Karpas-422 (cell line): ENCODE measurements around the gene KXD1. TPM values are rescaled to one million over a fixed set of nuclear protein-coding genes. Genes with fewer than 3 reads are reported as not detected.

Experiments
- DNase-seq: peaks from one replicate; pipeline ENCODE4 v3.0.0-alpha.2; 2015
- H2AFZ ChIP-seq: fragments of 200-600 bp; sonication (generic); 2 replicates; pipeline ENCODE4 v1.6.1; 2014; ENCODE audit warnings: antibody characterized with exemption, low read length, mixed read lengths
- H3K27ac ChIP-seq: fragments of 200-600 bp; sonication (generic); 2 replicates; pipeline ENCODE4 v1.5.1; 2014; ENCODE audit warnings: mild to moderate bottlenecking, low read length, moderate library complexity
- H3K27me3 ChIP-seq: fragments of 200-600 bp; sonication (generic); 2 replicates; pipeline ENCODE4 v1.6.1; 2014; ENCODE audit warnings: low read length, mixed read lengths
- H3K36me3 ChIP-seq: fragments of 200-600 bp; sonication (generic); 2 replicates; pipeline ENCODE4 v1.6.1; 2014; ENCODE audit warnings: low read length, mixed read lengths; ENCODE audit not compliant: insufficient read depth
- H3K4me1 ChIP-seq: fragments of 200-600 bp; sonication (generic); 2 replicates; pipeline ENCODE4 v1.6.1; 2014; ENCODE audit warnings: mild to moderate bottlenecking, low read length, mixed read lengths
- H3K4me2 ChIP-seq: fragments of 200-600 bp; sonication (generic); 2 replicates; pipeline ENCODE4 v1.6.1; 2014; ENCODE audit warnings: low read length, low read depth, mild to moderate bottlenecking; ENCODE audit not compliant: poor library complexity, severe bottlenecking
- H3K4me3 ChIP-seq: fragments of 200-600 bp; sonication (generic); 2 replicates; pipeline ENCODE4 v1.5.1; 2014; ENCODE audit warnings: mild to moderate bottlenecking, antibody characterized with exemption, low read length, mixed read lengths
- H3K79me2 ChIP-seq: fragments of 200-600 bp; sonication (generic); 2 replicates; pipeline ENCODE4 v1.6.1; 2014; ENCODE audit warnings: mild to moderate bottlenecking, low read length, mixed read lengths
- H3K9ac ChIP-seq: fragments of 200-600 bp; sonication (generic); 2 replicates; pipeline ENCODE4 v1.6.0; 2014; ENCODE audit warnings: low read length
- H3K9me2 ChIP-seq: fragments of 200-600 bp; sonication (generic), shearing (Covaris generic); replicated peaks from 2 replicates; pipeline ENCODE4 v1.6.0; 2014; ENCODE audit warnings: mild to moderate bottlenecking, low read length, moderate library complexity; ENCODE audit not compliant: insufficient read depth
- H3K9me3 ChIP-seq: fragments of 300-700, 200-600 bp; sonication (generic); 2 replicates; pipeline ENCODE4 v1.6.1; 2014; ENCODE audit warnings: low read length, mixed read lengths
- H4K20me1 ChIP-seq: fragments of 200-600 bp; sonication (generic); 2 replicates; pipeline ENCODE4 v1.6.1; 2014; ENCODE audit warnings: mild to moderate bottlenecking, antibody characterized with exemption, low read length, low read depth; ENCODE audit not compliant: insufficient read depth
- total RNA-seq: library from RNA; depleted of rRNA; stranded (reverse); fragments of >200 nt; shearing (Covaris generic); gene quantifications from 2 replicates; pipeline ENCODE4 v1.2.3, GENCODE V29; 2014; ENCODE audit warnings: low replicate concordance; rRNA removed

Gene KXD1
- total RNA-seq, 1 experiment from 2014 or later, result 103 TPM

- H3K27me3 ChIP-seq, result no peaks in the 10 kb centered on the region
- H3K79me2 ChIP-seq, result no peaks in the 10 kb centered on the region
- no peak overlapping the region for H3K9ac ChIP-seq
- 0 out of 2 replicates have a peak, but pooled peaks cover 3% of the 10 kb centered on the region for H4K20me1 ChIP-seq
- no peaks in the 10 kb centered on the region for H3K36me3 ChIP-seq
- peaks cover 13% of the 10 kb centered on the region for H3K4me1 ChIP-seq
- H2AFZ ChIP-seq, result no peak overlapping the region
- no peak overlapping the region for H3K27ac ChIP-seq
- no peaks in the 10 kb centered on the region for H3K9me2 ChIP-seq
- H3K4me2 ChIP-seq, result no peak overlapping the region
- no peaks in the 10 kb centered on the region for H3K9me3 ChIP-seq
- no peak overlapping the region for H3K4me3 ChIP-seq
- no peak for DNase-seq
These were observed 58.4 kb downstream of the KXD1 start for GRCh38 chr19:18616023-18616422.

DNA sequence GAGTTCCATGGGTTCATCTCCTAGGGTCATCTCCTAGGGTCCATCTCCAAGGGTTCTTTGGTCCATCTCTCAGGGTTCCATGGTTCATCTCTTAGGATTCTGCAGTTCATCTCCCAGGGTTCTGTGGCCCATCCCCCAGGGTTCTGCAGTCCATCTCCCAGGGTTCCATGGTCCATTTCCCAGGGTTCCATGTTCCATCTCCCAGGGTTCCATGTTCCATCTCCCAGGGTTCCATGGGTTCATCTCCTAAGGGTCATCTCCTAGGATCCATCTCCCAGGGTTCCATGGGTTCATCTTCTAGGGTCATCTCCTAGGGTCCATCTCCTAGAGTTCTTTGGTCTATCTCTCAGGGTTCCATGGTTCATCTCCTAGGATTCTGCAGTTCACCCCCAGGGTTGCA, 59.9 kb downstream of the KXD1 start:
- Histone ChIP-seq H4K20me1 (no peaks in the 10 kb centered on the region), H3K4me3 (no peak overlapping the region), H3K9ac (no peak overlapping the region), H2AFZ (no peak overlapping the region), H3K36me3 (no peaks in the 10 kb centered on the region), H3K9me3 (no peaks in the 10 kb centered on the region), H3K4me1 (peaks cover 3% of the 10 kb centered on the region), H3K9me2 (no peaks in the 10 kb centered on the region), H3K79me2 (no peaks in the 10 kb centered on the region), H3K27me3 (no peaks in the 10 kb centered on the region), H3K27ac (no peak overlapping the region), H3K4me2 (no peak overlapping the region)
- no peak for DNase-seq

GRCh38 chr19:18618236-18618635, 60.6 kb downstream of the KXD1 start:
- Histone ChIP-seq H3K9me2 (no peaks in the 10 kb centered on the region), H4K20me1 (no peaks in the 10 kb centered on the region), H3K79me2 (no peaks in the 10 kb centered on the region), H3K9me3 (no peaks in the 10 kb centered on the region), H3K4me2 (no peak overlapping the region), H3K27me3 (no peaks in the 10 kb centered on the region), H3K4me1 (peaks cover 3% of the 10 kb centered on the region; the same call in 1 of the 2 replicates), H3K36me3 (no peaks in the 10 kb centered on the region), H3K27ac (no peak overlapping the region), H3K4me3 (no peak overlapping the region), H3K9ac (no peak overlapping the region), H2AFZ (no peak overlapping the region)
- DNase-seq, result no peak

Other genes with a start within 250 kb of the KXD1 start
- 198 and 359 TPM in 2 replicates for gene LSM4, start 234.8 kb upstream of the KXD1 start, total RNA-seq
- gene PGPEP1, start 217.3 kb upstream of the KXD1 start, total RNA-seq, result 10.7 and 13.6 TPM in 2 replicates
- 0.97 TPM in 1 of 2 replicates, not detected in the other for gene GDF15, start 171.7 kb upstream of the KXD1 start, total RNA-seq
- 1.6 and 2.2 TPM in 2 replicates for gene LRRC25, start 160.2 kb upstream of the KXD1 start, total RNA-seq
- 22.5 and 73.2 TPM in 2 replicates for gene SSBP4, start 138.5 kb upstream of the KXD1 start, total RNA-seq
- gene ISYNA1, start 119.7 kb upstream of the KXD1 start, total RNA-seq, result 4.1 and 10.0 TPM in 2 replicates
- 10.9 and 14.8 TPM in 2 replicates for gene ELL, start 35.8 kb upstream of the KXD1 start, total RNA-seq
- 92.6 and 255 TPM in 2 replicates for gene FKBP8, start 14.3 kb upstream of the KXD1 start, total RNA-seq
- gene UBA52, start 14.0 kb downstream of the KXD1 start, total RNA-seq, result 881 and 1,597 TPM in 2 replicates
- gene REX1BD, start 30.9 kb downstream of the KXD1 start, total RNA-seq, result 45.7 and 76.8 TPM in 2 replicates
- 3.0 TPM in 1 of 2 replicates, not detected in the other for gene CRLF1, start 48.9 kb downstream of the KXD1 start, total RNA-seq
- gene TMEM59L, start 55.0 kb downstream of the KXD1 start, total RNA-seq, result 0.43 and 2.5 TPM in 2 replicates
- gene KLHL26, start 79.2 kb downstream of the KXD1 start, total RNA-seq, result 3.7 and 4.0 TPM in 2 replicates
- 3.7 and 5.5 TPM in 2 replicates for gene CRTC1, start 125.8 kb downstream of the KXD1 start, total RNA-seq
- not detected in 2 replicates for gene COMP, start 233.4 kb downstream of the KXD1 start, total RNA-seq